Measurements from ENCODE around the gene TTC39C.
"Not testable (repeated sequence)": the region's sequence is repeated elsewhere in the genome, so short reads cannot be mapped to it uniquely, and the experiment has no call there.

The TTC39C gene

GRCh38 chr18:24018299-24018886 is 3.8 kb downstream of the TTC39C start:
- DNase-seq: no peak

GRCh38 chr18:24019641-24020331 is 5.2 kb downstream of the TTC39C start:
- DNase-seq: no peak

GRCh38 chr18:24021505-24021904 is 7.0 kb downstream of the TTC39C start:
- DNase-seq: no peak

DNA sequence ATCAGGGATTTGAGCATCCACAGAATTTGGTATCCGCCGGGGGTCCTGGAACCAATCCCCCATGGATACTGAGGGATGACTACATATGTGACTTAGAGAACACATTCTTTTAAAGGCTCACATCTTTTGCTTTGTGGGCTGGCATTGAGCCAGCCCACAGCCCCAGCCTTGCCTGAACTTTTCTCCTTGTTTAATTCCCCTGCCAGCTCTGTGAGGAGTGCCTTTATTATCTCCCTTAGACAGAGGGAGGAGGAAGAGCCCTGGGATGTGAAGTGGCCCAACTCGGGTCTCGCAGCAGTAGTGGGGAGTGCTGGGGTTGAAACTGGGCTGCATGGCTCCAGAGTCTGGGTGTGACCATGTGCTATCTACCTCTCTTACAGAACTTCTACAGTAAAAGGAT is 7.6 kb downstream of the TTC39C start:
- DNase-seq: no peak

DNA sequence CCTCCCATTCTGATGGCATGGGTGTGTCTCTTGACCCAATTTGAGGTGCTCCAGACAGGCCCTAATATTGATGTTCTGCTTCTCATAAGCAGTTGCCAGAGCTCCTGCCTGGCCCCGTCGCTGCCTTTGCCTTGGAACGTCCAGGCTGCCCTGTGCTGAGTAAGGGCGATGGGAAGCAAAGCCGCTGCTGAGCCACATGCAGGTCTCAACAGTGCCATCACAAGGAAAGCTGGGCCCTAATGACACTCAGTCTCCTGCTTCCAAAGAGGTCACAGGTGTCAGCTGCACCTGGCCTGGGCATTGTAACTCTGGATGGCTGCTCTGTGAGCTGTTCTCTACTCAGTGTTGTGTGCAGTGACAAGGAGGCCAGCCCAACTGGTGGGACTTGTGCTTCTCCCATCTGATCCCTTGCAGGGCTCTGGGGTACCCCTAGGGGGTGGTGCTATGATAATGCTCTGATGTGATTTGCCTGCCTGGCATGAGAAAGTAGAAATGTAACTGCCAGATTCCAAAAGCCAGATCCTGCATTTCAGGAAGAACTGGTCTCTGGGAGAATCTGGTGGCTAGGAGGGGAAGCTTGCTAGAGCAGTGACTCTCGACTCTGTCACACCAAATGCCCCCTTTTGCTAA is 8.7 kb downstream of the TTC39C start:
- no peak for DNase-seq

GRCh38 chr18:24024425-24024824 is 9.9 kb downstream of the TTC39C start:
- no peak for DNase-seq

DNA sequence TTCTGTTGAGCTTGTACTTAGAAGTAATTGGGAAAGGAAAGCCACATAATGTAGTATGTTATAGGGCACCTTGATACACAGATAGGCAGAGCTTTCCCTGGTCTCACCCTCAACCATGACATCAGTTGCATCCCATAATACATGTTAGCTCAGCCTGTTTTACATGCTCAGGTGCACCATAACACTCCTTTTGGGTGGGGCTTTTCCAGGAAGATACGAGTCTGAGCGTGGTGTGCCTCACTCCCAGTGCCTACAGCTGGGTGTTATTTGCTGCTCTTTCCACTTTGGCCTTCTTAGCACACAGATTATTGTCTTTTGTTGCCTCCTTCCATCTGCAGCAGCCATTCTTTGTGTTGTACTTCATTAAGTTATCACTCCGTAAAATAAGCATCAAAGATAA is 11.9 kb downstream of the TTC39C start:
- no peak for DNase-seq

DNA sequence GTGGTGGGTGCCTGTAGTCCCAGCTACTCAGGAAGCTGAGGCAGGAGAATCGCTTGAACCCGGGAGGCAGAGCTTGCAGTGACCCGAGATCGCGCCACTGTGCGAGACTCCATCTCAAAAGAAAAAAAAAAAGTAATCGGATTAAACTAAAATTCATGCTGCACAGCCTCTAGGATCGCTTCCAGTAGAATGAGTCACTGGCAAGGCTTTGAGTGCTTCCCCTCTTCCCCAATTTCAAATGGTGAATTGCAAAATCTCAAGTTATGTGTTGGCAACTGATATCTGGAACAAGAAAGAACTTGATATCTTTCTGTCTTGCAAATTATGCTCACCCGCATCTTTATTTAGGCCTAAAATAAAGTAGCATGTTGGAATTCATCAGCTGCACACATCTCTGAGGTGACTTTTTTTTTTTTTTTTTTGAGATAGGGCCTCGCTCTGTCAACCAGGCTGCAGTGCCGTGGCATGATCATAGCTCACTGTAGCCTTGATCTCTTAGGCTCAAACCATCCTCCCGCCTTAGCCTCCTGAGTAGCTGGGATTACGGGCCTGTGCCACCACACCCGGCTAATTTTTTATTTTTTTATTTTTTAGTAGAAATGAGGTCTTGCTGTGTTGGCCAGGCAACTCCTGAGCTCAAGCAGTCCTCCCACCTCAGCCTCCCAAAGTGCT is 12.7 kb downstream of the TTC39C start:
- no peak for DNase-seq

DNA sequence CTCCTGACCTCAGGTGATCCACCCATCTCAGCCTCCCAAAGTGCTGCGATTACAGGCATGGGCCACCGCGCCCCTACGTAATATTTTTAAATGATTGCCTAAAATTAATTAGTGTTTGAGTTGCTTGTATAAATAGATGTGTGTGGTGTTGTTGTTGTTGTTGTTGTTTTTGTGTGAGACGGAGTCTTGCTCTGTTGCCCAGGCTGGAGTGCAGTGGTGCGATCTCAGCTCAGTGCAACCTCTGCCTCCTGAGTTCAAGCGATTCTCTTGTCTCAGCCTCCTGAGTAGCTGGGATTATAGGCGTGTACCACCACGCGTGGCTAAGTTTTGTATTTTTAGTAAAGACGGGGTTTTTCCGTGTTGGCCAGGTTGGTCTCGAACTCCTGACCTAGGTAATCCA is 14.4 kb downstream of the TTC39C start:
- not testable (repeated sequence) for DNase-seq

- no peak for DNase-seq
These were observed 16.8 kb downstream of the TTC39C start for GRCh38 chr18:24031318-24031717.

DNA sequence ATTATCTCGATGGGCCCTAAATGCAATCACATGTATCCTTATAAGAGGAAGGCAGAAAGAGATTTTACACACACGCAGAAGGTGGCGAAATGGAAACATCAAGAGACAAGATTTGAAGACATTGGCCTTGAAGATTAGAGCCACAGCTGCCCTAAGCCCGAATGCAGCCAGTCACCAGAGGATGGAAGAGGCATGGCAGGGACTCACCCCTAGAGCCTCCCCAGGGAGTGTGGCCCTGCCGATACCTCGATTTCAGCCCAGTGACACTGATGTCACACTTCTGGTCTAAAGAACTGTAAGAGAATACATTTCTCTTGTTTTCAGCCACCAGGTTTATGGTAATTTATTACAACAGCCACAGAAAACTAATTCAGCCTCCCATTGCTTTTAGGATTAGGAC is 17.4 kb downstream of the TTC39C start:
- DNase-seq: no peak

GRCh38 chr18:24033641-24034412 is 19.3 kb downstream of the TTC39C start:
- DNase-seq: no peak

GRCh38 chr18:24035316-24035715 is 20.8 kb downstream of the TTC39C start:
- no peak for DNase-seq

DNA sequence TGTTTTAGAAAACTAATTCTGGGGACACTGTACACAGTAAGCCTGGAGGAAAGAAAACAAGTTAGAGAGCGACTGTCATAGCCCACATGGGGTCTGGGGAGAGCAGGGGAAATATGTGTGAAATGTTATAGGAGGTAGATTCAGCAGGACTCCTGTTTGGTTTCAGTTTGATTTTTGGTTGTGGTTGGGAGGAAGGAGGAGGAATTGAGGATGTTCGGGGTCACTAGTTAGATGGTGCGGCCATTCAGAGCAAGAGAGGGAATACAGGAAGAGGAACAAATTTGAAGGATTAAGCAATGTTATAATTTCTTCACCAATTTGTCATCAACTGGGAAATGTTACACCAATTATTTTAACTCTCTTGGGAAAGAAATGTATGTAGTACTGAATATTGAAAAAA is 25.1 kb downstream of the TTC39C start:
- no peak for DNase-seq

- no peak for DNase-seq
These were observed 27.1 kb downstream of the TTC39C start for GRCh38 chr18:24041691-24042090.

DNA sequence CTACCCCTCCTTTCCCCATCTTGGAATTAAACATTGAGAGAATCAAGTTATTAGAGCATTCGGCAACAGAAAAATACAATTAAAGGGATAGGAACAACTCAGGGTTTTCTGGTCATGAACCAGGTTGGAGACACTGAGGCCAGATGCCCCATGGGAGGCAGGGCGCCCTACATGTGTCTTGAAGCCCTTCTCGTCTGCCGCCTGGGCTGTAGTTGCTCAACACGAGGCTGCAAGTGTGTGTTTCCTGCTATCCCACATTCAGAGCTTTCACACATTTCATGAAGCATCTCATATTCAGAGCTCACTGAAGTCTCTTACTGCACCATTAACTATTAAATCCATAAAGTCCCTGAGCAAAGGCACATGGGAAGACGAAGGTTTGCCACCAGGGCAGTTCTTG is 28.8 kb downstream of the TTC39C start:
- DNase-seq: no peak

GRCh38 chr18:24048261-24048660 is 33.7 kb downstream of the TTC39C start:
- no peak for DNase-seq

GRCh38 chr18:24049142-24049541 is 34.6 kb downstream of the TTC39C start:
- no peak for DNase-seq

DNA sequence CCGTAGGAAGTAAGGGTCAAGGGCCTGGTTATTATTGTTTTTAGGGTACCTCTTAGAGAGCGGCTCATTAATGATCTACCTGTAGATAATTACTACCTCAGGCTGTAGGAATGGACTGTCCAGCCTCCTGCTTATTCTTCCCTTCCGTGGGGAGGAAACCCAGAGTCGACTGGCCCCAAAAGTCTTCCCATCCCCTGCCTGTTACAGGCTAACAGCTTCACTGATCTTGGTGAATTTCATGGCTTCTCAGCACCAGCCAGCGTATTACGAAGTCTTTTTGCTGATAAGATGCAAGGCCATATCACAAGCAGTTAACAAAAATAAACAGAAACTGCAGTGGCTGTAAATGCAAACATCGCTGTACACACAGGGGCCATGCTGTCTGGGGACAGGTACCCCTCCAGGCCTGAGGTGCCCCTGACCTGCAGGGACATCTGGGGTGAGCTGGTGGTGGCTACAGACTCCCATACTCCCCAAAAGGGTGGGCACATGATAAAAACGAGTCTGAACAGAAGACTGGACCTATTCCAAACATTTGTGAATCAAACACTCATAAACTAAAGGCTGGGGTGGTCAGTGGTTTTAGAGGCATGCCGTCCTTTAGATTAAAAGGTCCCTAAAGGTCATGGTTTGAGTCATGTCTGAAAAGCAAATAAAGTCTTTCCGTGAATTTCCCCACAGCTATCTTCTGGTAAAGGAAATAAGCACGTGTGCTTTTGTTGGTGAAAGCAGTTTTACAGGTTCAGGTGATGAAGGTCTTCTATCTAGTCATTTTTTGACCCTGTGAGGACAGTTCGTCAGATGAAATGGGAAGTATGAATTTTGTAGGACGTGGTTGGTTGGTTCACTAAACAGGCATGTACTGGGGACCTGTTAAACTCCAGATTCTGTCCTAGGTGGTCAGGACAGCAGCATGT is 36.7 kb downstream of the TTC39C start:
- no peak for DNase-seq

DNA sequence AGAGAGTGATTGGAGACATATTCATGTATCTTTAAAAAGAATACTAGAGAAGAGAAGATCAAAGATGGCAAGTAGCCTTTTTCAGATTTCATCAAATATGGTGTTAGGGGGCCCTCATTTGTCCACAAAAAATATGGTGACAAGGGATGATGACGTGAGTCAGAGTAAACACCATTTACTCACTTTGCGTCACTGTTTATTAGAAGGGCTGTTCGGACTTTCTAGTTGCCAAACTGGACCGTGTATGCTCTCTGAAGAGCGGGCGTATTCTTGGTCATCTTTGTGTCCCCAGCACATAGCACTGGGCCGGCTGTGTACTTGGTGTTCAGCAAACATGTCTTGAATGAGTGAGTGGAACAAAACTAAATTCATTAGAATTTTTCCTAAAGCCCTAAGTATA is 37.5 kb downstream of the TTC39C start:
- no peak for DNase-seq

GRCh38 chr18:24053211-24053610 is 38.7 kb downstream of the TTC39C start:
- no peak for DNase-seq

DNA sequence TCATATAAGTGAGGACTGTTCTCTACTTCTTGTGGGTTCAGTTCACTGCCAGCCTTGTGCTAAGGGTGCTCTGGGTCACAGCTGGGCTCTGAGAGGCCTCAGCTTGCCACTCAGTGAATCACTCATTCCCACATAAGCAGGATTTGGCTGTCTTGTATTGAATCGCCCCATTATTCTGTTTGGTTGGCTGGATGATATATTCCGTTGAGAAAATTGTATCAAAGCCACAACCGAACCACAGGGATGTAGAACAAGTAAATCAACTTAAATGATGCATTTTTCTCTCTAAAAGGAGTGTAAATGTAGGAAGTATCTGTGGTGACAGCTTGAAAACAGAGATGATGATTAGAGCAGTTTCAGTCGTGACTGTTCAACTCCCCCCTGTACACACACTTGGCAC is 39.6 kb downstream of the TTC39C start:
- peak; percentile 22 for DNase-seq
